Measurements from ENCODE around the gene AGTR1.

AGTR1 gene

GRCh38 chr3:148739720-148740119, 42.0 kb downstream of the AGTR1 start:
- no peak for TF ChIP-seq CTCF (IDR thresholded peaks at IDR 0.05; ENCODE audit: low read depth, low read length, missing control alignments)
- in situ Hi-C loops (cut with HindIII; ENCODE audit: low sequenced_read_pairs), result no loop called here
- DNase-seq (ENCODE audit: low read depth), result no peak
- H3K4me3 ChIP-seq (ENCODE audit: low read depth, low read length), result no peak overlapping the region

GRCh38 chr3:148740291-148740690, 42.6 kb downstream of the AGTR1 start:
- no peak for TF ChIP-seq CTCF (IDR thresholded peaks at IDR 0.05; ENCODE audit: low read depth, low read length, missing control alignments)
- H3K4me3 ChIP-seq (ENCODE audit: low read depth, low read length), result no peak overlapping the region
- DNase-seq (ENCODE audit: low read depth), result no peak
- in situ Hi-C loops (cut with HindIII; ENCODE audit: low sequenced_read_pairs), result no loop called here

GRCh38 chr3:148741219-148741618, 43.5 kb downstream of the AGTR1 start:
- no peak overlapping the region for H3K4me3 ChIP-seq (ENCODE audit: low read depth, low read length)
- no peak for TF ChIP-seq CTCF (IDR thresholded peaks at IDR 0.05; ENCODE audit: low read depth, low read length, missing control alignments)
- in situ Hi-C loops (cut with HindIII; ENCODE audit: low sequenced_read_pairs), result no loop called here
- no peak for DNase-seq (ENCODE audit: low read depth)

GRCh38 chr3:148742118-148742517, 44.4 kb downstream of the AGTR1 start:
- no peak overlapping the region for H3K4me3 ChIP-seq (ENCODE audit: low read depth, low read length)
- no peak for DNase-seq (ENCODE audit: low read depth)
- no peak for TF ChIP-seq CTCF (IDR thresholded peaks at IDR 0.05; ENCODE audit: low read depth, low read length, missing control alignments)
- in situ Hi-C loops (cut with HindIII; ENCODE audit: low sequenced_read_pairs), result no loop called here

GRCh38 chr3:148746053-148746452, 48.4 kb downstream of the AGTR1 start:
- in situ Hi-C loops (cut with HindIII; ENCODE audit: low sequenced_read_pairs), result no loop called here
- TF ChIP-seq CTCF (IDR thresholded peaks at IDR 0.05; ENCODE audit: low read depth, low read length, missing control alignments), result no peak
- no peak overlapping the region for H3K4me3 ChIP-seq (ENCODE audit: low read depth, low read length)
- DNase-seq (ENCODE audit: low read depth), result no peak

GRCh38 chr3:148748283-148748682, 50.6 kb downstream of the AGTR1 start:
- no peak for TF ChIP-seq CTCF (IDR thresholded peaks at IDR 0.05; ENCODE audit: low read depth, low read length, missing control alignments)
- no peak overlapping the region for H3K4me3 ChIP-seq (ENCODE audit: low read depth, low read length)
- no peak for DNase-seq (ENCODE audit: low read depth)
- in situ Hi-C loops (cut with HindIII; ENCODE audit: low sequenced_read_pairs), result no loop called here

GRCh38 chr3:148750296-148750695, 52.6 kb downstream of the AGTR1 start:
- H3K4me3 ChIP-seq (ENCODE audit: low read depth, low read length), result no peak overlapping the region
- in situ Hi-C loops (cut with HindIII; ENCODE audit: low sequenced_read_pairs), result no loop called here
- TF ChIP-seq CTCF (IDR thresholded peaks at IDR 0.05; ENCODE audit: low read depth, low read length, missing control alignments), result no peak
- no peak for DNase-seq (ENCODE audit: low read depth)
